Raji (cell line): ENCODE measurements around the gene AMBP.

Experiments used
- POLR2A ChIP-seq: IDR thresholded peaks from 2 replicates; pipeline ENCODE4 v1.6.1; 2011; ENCODE audit warnings: low read depth, low read length, control low read depth; ENCODE audit not compliant: insufficient read depth

AMBP gene

DNA sequence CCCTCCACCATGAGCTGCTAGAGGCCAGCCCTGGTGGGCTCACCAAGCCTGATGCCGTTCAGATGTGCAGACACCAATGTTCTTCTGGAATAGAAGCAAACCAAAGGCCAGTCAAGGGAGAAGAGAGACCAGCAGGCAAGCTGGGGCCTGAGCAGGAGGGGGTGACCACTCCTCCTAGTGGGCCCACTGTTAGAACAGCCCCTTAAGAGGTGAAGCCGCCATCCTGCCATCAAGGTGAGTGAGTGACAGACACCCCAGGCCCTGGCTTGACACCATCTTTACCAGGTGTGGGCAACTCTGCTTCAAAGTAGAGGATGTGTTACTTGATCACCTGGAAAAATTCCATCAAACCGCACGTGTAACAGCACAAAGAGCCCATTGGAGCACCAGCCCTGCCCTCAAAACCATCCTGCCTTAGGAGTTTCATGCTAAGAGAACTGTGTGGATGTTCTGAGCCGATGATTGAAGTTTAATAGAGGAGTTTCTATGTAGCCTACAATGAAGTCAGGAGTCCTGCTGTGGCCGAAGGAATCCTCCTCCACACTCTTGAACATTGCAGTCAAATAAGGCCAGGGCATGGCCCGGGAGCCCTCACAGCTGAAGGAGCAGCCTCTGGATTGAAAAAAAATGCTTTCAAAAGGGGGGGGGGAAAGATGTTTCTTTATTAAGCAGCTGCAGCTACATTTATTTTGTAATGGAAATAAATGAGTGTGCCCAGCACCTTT is 20.8 kb downstream of the AMBP start:
- no peak for TF ChIP-seq POLR2A

DNA sequence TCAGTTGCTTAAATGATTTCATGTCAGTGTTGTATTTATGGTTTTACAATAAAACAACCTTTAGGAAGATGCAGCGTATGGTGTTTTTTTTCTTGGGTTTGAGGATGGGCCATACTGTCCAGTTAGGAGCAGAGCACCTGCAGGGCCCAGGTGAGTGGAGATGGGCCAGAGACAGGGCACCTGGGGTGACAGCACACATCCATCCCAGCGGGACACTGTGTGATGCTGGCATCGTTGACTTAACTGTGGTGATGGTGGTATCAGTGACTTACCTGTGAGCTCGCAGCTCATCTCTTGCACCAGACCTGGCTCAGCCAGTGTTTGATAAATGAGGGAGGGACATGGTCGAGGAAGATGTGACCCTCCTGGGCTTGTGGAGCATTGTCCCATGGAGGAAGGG is 21.6 kb downstream of the AMBP start:
- no peak for TF ChIP-seq POLR2A

DNA sequence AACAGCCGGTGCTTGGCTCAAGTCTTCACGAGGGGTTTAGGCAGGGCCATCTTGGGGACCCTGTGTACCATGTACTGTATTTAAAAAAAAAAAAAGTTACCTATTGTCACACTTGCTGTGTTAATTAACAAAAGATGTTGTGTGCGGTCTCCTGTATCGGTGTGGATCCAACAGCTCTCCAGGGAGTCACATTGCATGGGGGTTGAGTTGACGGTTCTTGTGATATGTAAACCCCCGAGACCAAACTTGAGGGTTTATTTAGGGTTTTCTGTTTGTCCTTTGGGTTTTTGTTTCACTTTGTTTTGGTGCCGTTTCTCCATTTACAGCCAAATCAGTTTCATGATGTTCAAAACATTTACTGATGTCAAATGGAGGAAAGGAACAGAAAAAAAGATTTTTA is 22.2 kb downstream of the AMBP start:
- TF ChIP-seq POLR2A: no peak

DNA sequence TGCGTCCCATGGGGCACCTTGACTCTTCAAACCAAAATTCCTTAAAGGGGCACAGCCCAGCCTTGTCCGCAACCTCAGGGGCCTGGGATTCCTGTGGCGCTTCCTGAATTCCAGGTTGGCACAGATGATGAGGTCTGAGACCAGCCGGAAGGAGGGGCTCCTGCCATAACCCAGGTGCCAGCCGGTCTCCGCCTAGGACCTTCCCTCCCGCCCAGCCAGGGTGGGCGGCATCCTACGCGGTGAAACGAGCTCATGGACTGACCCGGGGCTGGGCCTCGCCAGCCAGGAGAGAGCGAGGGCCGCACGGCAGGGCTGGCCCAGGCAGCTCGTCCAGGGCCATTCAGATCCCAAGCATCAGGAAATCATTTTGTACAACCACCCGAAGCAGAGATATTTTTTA is 23.0 kb downstream of the AMBP start:
- no peak for TF ChIP-seq POLR2A

DNA sequence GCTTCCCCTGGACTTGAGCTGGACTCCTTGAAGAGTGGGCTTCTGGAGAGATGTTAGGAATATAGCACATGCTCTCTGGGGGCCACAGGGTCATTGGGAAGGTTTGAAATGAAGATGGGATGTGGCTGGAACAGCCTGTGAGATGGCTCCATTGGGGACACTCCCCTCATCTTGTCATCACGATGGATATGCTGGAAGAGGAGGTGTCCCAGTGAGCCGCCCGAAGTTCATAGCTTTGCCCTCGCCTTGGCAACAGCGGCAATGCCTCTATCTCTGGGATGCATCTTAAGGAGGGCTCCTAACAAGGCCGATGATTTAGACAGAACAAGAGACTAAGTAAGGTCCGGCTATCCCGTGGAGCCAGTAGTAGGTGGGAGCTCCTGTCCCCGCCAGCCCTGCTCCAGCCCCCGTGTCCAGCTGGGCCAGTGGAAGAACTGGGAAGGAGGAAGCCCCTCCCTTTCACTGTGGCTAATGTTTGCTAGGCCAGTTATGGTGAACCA is 23.9 kb downstream of the AMBP start:
- no peak for TF ChIP-seq POLR2A

DNA sequence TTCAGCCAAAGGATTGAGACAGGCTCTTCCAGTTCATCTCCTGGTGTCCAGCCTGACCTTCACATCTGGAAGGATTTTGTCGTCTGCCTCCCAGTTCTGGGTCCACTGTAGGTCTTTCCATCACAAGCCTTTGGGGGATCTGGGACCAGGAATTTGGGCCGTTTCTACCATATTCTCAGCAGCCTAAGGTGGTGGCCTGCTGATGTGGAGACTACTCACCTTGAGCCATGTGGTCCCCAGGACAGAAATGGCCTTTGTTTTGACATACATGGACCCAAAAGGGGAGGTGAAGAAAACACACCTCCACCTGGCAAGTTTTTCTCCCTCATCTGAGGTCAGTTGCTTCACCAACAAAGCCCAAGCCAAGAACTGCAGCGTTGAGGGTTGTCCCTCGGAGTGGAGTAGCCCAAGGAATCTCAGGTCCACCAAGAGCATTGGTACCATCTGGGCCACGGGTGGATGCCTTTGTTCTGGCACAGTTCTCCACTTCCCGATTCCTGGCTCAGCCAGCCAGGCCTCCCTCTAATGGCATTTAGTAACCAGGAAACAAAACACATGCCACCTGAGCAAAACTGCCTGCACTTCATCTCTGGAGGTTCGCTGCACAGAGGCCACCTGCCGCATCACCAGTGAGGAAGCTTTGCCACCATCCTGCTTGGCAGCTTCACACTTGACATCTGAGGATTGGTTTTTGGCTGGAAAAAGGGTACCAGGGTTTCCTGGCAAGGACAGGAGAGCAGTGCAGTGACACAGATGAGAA is 24.7 kb downstream of the AMBP start:
- no peak for TF ChIP-seq POLR2A

DNA sequence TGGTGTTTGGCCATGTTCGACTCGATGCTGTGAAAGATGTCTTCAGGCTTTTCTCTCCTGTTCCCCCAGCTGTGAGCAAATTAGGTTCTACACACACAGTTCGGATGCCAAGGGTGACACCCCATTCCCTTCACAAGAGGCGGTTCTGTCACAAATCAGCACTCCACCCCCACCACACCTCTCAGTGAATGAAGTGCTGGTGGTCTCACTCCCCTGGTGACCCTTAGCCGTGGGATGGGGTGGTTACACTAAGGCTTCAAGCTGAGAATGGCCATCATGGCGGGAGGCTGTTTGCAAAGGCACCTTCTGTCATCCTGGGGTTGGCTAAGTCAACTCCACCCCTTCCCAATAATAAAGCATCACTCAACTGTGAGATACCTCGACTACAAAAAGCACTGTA is 26.4 kb downstream of the AMBP start:
- TF ChIP-seq POLR2A: no peak

DNA sequence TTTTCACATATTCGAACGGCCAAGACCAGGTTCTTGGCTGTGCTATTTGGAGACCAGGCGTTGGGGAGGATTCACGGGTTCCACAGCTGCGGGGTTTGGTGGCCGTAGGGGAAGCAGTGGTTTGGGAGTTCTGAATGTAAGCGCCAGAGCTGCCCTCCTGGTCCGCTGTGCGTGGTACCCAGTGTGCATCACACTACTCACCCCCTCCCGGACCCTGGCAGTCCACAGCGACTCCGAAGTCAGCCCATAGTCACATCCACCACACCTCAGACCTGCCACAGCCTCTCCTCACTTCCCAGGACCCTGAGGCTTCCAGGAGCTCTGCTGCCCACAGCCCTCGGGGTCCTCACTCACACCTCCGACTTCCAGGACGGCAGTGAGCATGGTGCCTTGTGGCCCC is 26.8 kb downstream of the AMBP start:
- no peak for TF ChIP-seq POLR2A

DNA sequence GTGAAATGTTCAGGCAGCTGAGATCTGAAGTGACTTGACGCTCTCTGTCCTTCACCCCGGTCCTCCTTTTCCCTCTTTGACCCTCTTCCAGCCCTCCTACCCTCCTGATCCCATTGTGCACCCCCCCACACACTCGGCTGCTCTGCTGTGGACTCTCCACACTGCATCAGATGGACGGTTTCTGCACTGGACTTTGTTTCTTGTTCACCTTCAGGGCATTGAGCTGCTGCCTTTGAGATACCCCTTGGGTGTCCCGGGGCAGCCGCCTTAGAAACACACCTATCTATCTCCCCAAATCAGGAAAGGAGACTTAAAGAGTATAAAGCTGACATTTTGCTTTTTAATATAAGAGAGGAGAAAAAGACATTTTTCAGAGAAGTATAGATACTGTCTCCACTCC is 27.5 kb downstream of the AMBP start:
- TF ChIP-seq POLR2A: no peak

DNA sequence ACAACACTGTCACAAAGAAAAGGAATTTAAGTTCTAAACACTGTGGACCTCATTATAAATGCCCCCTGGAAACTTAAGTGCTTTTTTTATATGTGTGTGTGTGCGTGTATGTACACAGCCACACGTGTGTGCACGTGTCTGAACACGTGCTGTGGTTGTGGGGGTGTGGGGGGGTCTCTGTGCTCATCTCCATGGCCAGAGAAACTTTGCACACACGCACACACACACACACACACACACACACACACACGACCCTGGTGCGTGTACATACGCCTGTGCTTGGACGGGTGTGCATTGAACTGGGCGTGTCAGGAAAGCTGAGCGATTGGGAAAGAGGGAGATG is 27.9 kb downstream of the AMBP start:
- no peak for TF ChIP-seq POLR2A

DNA sequence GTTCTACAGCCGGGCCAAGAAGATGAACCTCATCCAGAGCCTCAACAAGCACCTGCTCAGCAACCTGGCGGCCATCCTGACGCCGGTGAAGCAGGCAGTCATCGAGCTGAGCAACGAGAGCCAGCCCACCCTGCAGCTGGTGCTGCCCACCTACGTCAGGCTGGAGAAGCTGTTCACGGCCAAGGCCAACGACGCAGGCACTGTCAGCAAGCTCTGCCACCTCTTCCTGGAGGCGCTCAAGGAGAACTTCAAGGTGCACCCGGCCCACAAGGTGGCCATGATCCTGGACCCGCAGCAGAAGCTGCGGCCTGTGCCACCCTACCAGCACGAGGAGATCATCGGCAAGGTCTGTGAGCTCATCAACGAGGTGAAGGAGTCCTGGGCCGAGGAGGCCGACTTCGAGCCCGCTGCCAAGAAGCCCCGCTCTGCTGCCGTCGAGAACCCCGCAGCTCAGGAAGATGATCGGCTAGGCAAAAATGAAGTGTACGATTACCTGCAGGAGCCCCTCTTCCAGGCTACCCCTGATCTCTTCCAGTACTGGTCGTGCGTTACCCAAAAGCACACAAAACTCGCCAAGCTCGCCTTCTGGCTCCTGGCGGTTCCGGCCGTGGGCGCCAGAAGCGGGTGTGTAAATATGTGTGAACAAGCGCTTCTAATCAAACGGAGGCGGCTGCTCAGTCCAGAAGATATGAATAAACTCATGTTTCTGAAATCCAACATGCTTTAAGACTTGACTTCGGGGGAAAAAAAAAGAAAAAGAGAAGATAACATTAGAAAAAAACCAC is 28.5 kb downstream of the AMBP start:
- no peak for TF ChIP-seq POLR2A

DNA sequence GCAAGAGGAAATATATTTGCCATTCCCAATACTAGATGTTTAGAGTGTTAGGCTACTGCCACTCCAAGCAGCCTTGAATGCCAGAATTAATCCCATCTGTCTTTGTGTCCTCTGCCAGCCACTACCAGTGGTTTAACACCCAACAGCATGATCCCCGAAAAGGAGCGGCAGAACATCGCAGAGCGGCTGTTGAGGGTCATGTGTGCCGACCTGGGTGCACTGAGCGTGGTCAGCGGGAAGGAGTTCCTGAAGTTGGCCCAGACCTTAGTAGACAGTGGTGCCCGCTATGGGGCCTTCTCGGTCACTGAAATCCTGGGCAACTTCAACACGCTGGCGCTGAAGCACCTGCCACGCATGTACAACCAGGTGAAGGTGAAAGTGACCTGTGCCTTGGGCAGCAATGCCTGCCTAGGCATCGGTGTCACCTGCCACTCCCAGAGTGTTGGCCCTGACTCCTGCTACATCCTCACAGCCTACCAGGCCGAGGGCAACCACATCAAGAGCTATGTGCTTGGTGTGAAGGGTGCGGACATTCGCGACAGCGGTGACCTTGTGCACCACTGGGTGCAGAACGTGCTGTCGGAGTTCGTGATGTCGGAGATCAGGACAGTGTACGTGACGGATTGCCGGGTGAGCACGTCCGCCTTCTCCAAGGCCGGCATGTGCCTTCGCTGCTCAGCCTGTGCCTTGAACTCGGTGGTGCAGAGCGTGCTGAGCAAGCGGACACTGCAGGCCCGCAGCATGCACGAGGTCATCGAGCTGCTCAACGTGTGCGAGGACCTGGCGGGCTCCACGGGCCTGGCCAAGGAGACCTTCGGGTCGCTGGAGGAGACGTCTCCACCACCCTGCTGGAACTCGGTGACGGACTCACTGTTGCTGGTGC is 29.3 kb downstream of the AMBP start:
- TF ChIP-seq POLR2A: no peak

DNA sequence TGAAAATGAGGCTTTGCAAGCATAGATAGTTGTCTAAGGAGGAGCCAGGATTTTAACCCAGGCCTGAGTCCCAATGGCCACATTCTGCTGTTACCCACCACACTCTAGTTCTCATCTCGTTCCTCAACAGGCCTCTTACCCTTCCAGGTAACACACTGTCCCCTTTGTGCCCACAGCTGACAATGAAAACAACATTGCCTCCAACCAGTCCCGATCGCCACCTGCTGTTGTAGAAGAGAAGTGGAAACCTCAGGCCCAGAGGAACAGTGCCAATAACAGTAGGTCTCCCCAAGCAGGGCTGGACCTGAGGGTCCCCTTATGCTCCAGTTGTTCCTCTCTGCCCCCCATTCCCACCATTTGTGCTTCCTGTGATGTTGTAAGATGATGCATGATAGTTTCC is 30.4 kb downstream of the AMBP start:
- no peak for TF ChIP-seq POLR2A

DNA sequence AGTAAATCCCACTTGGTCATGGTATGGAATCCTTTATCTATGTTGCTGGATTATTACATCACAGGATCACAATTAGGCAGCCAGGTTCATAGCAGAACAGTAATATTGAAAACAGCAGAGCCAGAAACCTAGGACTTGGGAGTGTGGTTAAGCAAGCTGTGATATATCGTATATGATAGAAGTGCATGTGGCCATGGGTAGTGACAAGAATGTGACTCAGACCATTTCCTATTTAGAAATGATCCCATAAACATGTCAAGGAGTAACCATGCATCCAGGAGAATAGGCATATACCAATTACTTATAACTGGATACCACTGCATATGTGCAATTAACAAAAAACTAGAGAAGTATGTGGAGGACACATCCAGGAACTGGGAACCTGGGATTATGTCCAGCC is 31.2 kb downstream of the AMBP start:
- TF ChIP-seq POLR2A: no peak

DNA sequence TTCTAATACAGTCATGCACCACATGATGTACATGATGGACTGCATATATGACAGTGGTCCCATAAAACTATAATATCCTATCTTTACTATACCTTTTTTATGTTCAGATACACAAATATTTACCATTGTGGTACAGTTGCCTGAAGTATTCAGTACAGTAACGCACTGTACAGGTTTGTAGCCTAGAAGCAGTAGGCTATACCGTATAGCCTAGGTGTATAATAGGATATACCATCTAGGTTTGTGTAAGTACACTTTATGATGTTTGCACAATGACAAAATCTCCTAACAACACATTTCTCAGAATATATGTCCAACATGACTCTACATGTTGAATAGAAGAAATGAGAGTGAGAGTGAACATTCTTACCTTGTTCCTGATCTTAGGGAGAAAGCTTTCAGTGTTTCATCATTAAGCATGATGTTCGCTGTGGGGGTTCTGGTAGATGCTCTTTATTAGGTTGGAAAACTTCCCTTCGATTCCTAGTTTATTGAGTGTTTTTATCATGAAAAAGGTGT is 31.8 kb downstream of the AMBP start:
- TF ChIP-seq POLR2A: no peak
